HepG2 (cell line): ENCODE results near the gene POLQ.

ENCODE experiments used
- CTCF ChIP-seq: sonication (generic); formaldehyde crosslinking; IDR thresholded peaks from 2 replicates; pipeline ENCODE4 v1.5.0; 2020; ENCODE audit warnings: mild to moderate bottlenecking, missing genetic modification reagents, moderate library complexity
- FLYWCH1 ChIP-seq: sonication (generic); formaldehyde crosslinking; IDR thresholded peaks from 2 replicates; pipeline ENCODE4 v1.8.1; 2023; ENCODE audit warnings: mild to moderate bottlenecking, missing genetic modification reagents
- GABPA ChIP-seq, 2 experiments: IDR thresholded peaks; 2 replicates each; pipeline ENCODE4 v1.6.1; 2011 to 2016; ENCODE audit warnings: low read depth in 2 of 2, low read length in 1 of 2, missing biosample characterization in 1 of 2, missing genetic modification characterization in 1 of 2
- IRF2 ChIP-seq: IDR thresholded peaks from 2 replicates; pipeline ENCODE4 v1.6.1; 2018; ENCODE audit warnings: missing genetic modification reagents, missing compliant biosample characterization
- ZBTB40 ChIP-seq, 2 experiments: fragments of 450-650 bp in 1 of 2; sonication (generic) in 1 of 2; formaldehyde crosslinking in 1 of 2; IDR thresholded peaks; 2 replicates each; pipeline versions ENCODE4 v1.6.1 to v1.8.0; 2016 to 2022; ENCODE audit warnings: antibody characterized with exemption in 1 of 2, mild to moderate bottlenecking in 1 of 2, missing genetic modification reagents in 1 of 2
- ZFP41 ChIP-seq: sonication (generic); formaldehyde crosslinking; IDR thresholded peaks from 2 replicates; pipeline ENCODE4 v1.4.0; 2020; ENCODE audit warnings: mild to moderate bottlenecking, missing genetic modification reagents, borderline replicate concordance
- ZHX1 ChIP-seq: sonication (generic); formaldehyde crosslinking; IDR thresholded peaks from 2 replicates; pipeline ENCODE4 v1.8.1; 2022; ENCODE audit warnings: low read depth, mild to moderate bottlenecking, missing genetic modification reagents
- ZNF552 ChIP-seq: sonication (generic); formaldehyde crosslinking; IDR thresholded peaks from 2 replicates; pipeline ENCODE4 v1.9.0; 2022; ENCODE audit warnings: missing genetic modification reagents, mild to moderate bottlenecking, borderline replicate concordance
- TF ChIP-seq, protein P1 (sequence below): sonication (generic); formaldehyde crosslinking; conservative IDR thresholded peaks from 2 replicates; pipeline ENCODE4 v1.4.0; 2020; ENCODE audit warnings: missing genetic modification reagents

GRCh38 chr3:121508389-121508788 is 37.4 kb downstream of the POLQ start:
- TF ChIP-seq ZHX1 (CRISPR knock-in tag) (no peak), ZNF552 (CRISPR knock-in tag) (no peak), GABPA (IDR thresholded peaks at IDR 0.05; ENCODE audit: low read depth, low read length) (no peak), GABPA (CRISPR knock-in tag; IDR thresholded peaks at IDR 0.05; ENCODE audit: low read depth) (no peak), IRF2 (no peak), FLYWCH1 (CRISPR knock-in tag) (no peak), CTCF (CRISPR knock-in tag) (no peak), ZBTB40 (IDR thresholded peaks at IDR 0.05) (no peak), ZBTB40 (CRISPR knock-in tag; IDR thresholded peaks at IDR 0.05) (no peak), ZFP41 (no peak)
- TF ChIP-seq, protein P1, sequence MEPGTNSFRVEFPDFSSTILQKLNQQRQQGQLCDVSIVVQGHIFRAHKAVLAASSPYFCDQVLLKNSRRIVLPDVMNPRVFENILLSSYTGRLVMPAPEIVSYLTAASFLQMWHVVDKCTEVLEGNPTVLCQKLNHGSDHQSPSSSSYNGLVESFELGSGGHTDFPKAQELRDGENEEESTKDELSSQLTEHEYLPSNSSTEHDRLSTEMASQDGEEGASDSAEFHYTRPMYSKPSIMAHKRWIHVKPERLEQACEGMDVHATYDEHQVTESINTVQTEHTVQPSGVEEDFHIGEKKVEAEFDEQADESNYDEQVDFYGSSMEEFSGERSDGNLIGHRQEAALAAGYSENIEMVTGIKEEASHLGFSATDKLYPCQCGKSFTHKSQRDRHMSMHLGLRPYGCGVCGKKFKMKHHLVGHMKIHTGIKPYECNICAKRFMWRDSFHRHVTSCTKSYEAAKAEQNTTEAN = no peak
